GM21360 (cell line): ENCODE results near the gene ANKRD10.

Source experiments
- ATAC-seq: cut with Tn5 transposase; IDR thresholded peaks from one replicate; pipeline ENCODE4 v1.9.1; 2021; ENCODE audit warnings: mild to moderate bottlenecking, moderate library complexity; ENCODE audit not compliant: unreplicated experiment

Gene ANKRD10

GRCh38 chr13:110887597-110888333 lies 27.1 kb downstream of the ANKRD10 start:
- ATAC-seq, result no peak

GRCh38 chr13:110886870-110887596 lies 27.8 kb downstream of the ANKRD10 start:
- no peak for ATAC-seq

GRCh38 chr13:110885966-110886869 lies 28.7 kb downstream of the ANKRD10 start:
- ATAC-seq, result no peak

DNA sequence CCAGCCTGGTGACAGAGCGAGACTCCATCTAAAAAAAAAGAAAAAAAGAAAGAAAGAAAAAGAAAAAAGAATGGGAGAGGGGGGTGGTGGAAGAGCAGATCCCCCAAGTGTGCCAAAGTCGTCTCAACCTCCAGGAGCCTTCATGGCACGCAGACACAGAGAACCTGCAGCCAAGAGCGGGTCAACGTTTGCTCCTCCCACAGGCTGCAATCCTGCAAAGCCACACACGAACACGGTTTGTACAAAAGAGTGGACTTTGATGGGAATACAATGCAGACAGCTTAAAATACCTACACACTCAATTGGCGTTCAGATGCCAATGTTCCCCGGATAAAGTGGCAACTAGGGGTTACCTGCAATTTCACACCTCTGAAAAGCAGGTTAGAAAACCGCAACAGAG lies 29.4 kb downstream of the ANKRD10 start:
- no peak for ATAC-seq

GRCh38 chr13:110884517-110884916 lies 30.4 kb downstream of the ANKRD10 start:
- no peak for ATAC-seq

DNA sequence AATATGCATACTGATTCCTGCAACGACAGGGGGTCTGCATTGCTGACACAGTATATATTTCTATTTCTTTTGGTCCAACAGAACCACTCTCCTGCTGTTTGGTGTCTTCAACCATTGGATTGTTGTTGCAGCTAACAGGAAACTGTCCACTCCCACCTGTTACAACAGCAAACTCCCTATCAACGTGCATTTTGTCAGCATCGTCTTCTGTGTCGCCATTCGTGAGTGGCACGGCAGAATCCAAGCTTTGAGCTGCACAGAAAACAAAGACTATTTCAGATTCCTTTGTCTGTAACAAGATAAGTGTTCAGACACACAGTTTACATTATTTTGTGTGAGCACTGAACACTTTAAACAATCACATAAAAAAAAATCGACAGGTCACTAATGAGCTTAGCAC lies 31.3 kb downstream of the ANKRD10 start:
- no peak for ATAC-seq

DNA sequence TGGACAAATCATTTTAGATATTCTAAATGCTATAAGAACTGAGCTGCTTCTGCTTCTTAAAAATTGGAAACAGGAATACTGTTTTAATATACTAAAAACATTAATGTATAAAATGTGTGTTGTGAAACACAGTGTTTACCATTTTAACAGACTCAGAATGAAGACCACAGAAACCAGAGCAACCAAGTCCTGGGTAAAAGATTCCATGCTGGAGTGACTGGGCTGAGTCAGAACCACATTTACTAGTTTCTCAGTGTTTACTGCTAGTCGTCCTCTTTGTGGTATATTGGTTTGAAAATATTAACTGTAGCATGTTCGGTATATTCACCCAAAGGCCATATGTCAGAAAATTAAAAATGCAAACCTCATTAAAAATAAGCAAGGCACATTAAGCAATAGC lies 31.9 kb downstream of the ANKRD10 start:
- no peak for ATAC-seq

DNA sequence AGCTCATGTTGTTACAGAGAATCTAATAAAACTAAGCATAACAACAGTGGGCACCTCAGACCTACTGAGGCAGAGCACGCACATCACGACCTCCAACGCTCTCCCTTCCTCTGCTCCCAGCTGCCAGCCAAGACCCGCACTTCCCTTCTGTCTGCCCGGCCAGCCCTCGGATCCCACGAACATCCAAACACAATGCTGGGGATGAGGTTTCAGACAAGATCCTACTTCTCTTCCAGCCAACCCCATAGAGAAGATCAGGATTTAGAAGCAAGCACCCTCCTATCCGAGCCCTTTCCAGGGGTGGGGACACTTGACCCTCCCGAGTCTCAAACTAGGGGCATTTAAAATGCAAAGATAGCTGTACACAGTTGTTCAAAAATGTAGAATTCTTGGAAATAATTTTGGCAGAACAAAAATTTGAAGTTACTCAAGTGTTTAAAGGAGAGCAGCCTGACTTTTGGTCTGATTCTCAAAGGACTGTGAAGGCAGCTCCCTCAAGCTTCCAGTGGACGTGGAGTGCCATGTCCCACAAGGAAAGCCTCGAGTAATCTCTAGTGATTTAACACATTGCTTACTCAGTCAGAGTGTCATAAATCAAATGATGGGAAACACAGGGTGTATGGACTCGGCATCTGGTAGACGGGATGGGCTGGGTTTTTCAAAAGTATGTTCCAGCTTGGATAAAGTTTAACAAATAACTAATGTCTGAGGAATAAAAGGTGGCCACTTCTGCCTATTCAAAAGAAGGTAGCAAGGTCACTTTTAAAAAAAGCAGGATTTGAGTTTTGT lies 32.8 kb downstream of the ANKRD10 start:
- ATAC-seq, result no peak

DNA sequence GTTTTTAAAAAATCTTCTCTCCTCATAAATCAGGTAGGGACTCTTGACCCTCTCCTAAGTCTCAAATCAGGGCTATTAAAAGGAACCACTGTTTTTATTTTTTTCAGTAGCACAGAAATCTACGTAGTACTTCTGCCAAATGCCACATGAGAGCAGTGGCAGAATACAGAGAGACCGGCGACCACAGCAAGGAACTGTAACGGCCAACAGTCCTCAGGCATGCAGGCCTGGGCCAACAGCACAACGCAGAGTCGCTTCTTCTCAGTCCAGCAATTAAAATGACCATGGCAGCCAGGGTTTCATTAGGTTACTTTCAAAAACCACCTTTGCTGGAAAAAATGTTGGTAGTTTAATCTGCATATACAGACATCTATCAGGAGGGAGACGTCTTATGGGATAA lies 34.2 kb downstream of the ANKRD10 start:
- ATAC-seq, result no peak

DNA sequence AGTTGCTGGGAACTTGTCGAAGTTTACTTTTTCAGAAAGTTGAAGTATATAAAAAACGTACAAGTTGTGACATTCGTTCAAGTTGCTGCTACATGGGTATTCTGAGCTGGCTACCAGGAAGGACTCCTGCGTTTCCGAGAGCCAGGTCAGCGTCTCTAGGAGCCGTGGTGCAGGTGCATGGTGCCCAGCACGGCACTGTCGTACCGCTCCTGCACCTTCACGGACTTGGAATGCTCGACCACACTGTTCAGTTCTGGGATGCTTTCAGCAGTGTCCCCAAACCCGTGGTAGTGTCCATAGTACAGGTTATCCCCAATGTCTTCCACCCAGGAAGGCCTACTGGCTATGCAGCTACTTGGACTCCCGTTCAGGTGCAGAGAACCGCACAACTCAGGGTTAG lies 35.4 kb downstream of the ANKRD10 start:
- no peak for ATAC-seq

DNA sequence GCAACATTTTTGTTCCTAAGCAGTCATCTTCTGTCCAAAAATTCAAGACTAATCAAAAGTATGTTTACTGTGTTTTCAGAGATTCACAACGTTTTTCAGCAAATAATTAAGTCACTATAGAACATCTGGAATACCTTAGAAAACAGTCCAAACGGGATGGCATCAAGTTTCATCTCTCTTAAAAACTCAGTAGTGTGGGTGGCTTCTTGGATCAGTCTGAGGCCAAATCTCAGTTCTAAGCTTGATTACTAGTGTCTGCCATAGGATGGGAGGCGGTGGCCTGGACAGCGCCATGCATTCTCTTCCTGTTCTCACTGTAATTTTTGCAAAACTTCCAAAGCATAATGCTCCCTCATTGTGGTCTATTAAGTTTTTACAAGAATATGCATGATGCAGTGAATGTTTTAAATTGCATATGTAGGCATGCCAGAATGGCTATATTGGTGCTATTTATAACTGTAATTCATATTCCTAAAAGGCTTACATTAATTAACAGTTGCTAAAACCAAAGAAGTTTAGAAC lies 37.1 kb downstream of the ANKRD10 start:
- ATAC-seq, result no peak

- ATAC-seq, result no peak
These were observed 38.3 kb downstream of the ANKRD10 start for GRCh38 chr13:110876609-110877008.

- ATAC-seq, result no peak
These were observed 39.6 kb downstream of the ANKRD10 start for GRCh38 chr13:110875241-110875640.

- peak; percentile 57 for ATAC-seq
These were observed 40.3 kb downstream of the ANKRD10 start for GRCh38 chr13:110874508-110874960.

GRCh38 chr13:110873639-110874507 lies 41.0 kb downstream of the ANKRD10 start:
- ATAC-seq, result peak; percentile 32

DNA sequence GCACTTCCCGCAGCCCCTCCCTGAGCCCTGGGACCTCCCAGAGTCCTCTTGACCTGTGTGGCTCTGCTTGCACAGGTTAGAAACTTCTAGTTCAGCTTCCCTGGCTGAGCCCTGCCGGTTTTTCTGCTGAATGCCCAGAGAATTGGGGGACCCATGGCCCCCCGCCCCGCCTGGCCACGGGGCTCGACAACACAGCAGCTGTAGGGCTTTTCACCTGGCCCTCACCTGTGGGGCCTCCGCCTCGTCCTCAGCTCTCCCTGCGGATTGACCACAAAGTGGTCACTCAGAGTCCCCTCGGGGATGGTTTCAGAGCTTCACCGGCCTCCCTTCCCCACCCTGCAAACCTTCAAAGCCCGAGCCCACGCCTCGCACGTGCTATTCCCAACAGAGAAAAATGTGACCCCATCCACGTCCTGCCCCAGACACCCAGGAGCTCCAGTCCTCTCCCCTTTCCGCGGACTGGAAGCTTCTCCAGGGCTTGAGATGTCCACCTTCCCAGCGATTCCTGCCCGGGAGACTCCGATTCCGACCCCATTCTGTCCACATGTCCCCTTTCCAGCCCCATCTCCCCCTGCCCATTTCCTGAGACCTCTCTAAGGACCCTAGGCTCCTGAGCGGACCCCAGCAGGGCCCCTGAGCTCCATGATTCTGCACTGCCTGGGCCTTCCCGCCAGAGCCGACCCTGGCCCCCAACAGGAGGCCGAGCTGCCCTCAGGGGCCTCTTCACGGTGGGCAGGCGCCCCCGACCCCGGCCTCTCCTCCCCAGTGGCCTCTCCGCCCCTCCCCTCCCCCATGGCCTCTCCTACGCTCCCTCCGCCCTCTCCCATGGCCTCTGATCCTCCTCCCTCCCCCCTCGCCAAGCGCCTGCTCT lies 41.9 kb downstream of the ANKRD10 start:
- ATAC-seq, result no peak

GRCh38 chr13:110872034-110872767 lies 42.7 kb downstream of the ANKRD10 start:
- no peak for ATAC-seq
